NB4 (cell line): Measurements from ENCODE around the gene THSD4.

Source experiments
- DNase-seq: peaks from one replicate; pipeline ENCODE4 v3.0.0; 2010; ENCODE audit warnings: low read depth
- H3K4me3 ChIP-seq: one replicate; pipeline ENCODE4 v1.5.1; 2011; ENCODE audit warnings: mild to moderate bottlenecking, low read depth, low read length, moderate library complexity
- CTCF ChIP-seq: IDR thresholded peaks from one replicate; pipeline ENCODE4 v1.5.1; 2012; ENCODE audit warnings: low read depth, low read length
- MAX ChIP-seq: IDR thresholded peaks from 2 replicates; pipeline ENCODE4 v1.6.1; 2011; ENCODE audit warnings: low read depth, low read length
- MYC ChIP-seq: IDR thresholded peaks from 2 replicates; pipeline ENCODE4 v1.6.1; 2011; ENCODE audit warnings: low read depth, low read length
- POLR2A ChIP-seq: IDR thresholded peaks from 2 replicates; pipeline ENCODE4 v1.6.1; 2011; ENCODE audit warnings: mild to moderate bottlenecking; ENCODE audit not compliant: insufficient read length; ENCODE audit errors: extremely low read depth

Gene THSD4

DNA sequence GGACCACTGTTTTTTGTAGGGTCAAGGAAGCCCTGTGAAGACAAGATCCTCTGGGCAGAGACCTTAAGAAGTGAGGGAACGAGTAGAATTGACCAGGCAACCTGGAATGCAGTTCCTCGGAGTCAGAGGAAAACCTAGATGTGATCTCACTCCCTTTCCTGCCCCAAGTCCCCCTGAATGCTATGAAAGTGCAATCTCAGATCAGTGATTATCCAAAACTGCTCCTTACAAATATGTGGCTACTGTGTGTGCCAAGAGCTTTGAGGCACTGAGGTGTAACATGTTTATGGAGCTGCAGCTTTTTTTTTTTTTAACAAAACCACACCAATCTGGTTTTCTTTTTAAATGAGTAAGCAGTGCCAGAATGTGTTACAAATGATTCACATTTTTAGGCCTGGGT, 35.8 kb downstream of the THSD4 start:
- no peak overlapping the region for H3K4me3 ChIP-seq
- TF ChIP-seq POLR2A: no peak
- TF ChIP-seq CTCF: no peak
- no peak for TF ChIP-seq MAX
- TF ChIP-seq MYC: no peak
- no peak for DNase-seq

- DNase-seq: no peak
- H3K4me3 ChIP-seq: no peak overlapping the region
- TF ChIP-seq MYC: no peak
Measured at GRCh38 chr15:71152542-71152941, 37.3 kb downstream of the THSD4 start.

- H3K4me3 ChIP-seq: no peak overlapping the region
- DNase-seq: no peak
- TF ChIP-seq MYC: no peak
- no peak for TF ChIP-seq CTCF
- TF ChIP-seq MAX: no peak
- no peak for TF ChIP-seq POLR2A
Measured at GRCh38 chr15:71153823-71154524, 38.7 kb downstream of the THSD4 start.

GRCh38 chr15:71154607-71155200, 39.4 kb downstream of the THSD4 start:
- no peak for TF ChIP-seq POLR2A
- TF ChIP-seq CTCF: no peak
- TF ChIP-seq MAX: no peak
- H3K4me3 ChIP-seq: no peak overlapping the region
- no peak for DNase-seq

DNA sequence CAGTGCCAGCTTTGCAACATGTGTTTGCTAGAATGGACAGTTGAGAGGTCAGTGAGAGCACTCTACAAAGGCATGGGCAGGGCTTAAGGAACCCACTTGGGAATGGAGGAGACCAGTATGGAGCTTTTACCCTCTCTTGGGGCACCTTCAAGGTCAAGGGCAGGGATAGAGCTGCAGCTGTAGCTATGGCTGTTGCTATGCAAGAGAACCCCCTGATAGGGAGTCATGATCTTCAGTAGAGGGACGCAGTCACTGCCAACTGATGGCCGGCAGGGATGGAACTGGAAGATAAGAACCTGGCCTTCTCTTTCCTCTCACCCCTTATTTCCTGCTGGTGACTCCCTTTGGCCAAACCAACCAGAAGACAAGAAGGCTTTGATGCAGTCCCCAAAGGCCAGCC, 40.3 kb downstream of the THSD4 start:
- DNase-seq: no peak
- TF ChIP-seq POLR2A (no peak), MAX (no peak), MYC (no peak), CTCF (no peak)
- H3K4me3 ChIP-seq: no peak overlapping the region

DNA sequence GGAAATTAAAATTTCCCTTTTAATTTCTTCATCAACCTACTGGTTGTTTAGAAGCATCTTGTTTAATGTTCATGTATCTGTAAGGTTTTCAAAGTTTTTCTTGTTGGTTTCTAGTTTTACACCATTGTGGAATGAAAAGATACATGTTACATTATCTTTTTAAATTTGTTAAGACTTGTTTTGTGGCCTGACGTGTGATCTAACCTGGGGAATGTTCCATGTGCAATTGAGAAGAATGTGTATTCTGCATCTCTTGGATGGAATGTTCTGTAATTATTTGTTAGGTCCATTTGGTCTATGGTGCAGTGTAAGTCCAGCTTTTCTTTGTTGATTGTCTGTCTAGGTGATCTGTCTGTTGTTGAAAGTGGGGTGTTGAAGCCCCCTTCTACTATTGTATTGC, 45.7 kb downstream of the THSD4 start:
- no peak overlapping the region for H3K4me3 ChIP-seq
- no peak for DNase-seq
- no peak for TF ChIP-seq MAX
- TF ChIP-seq POLR2A: no peak
- TF ChIP-seq MYC: no peak
- no peak for TF ChIP-seq CTCF
